Liver (tissue), 9 donors: ENCODE results near the gene ZSCAN12. TPM values are rescaled to one million over a fixed set of nuclear protein-coding genes. Genes with fewer than 3 reads are reported as not detected.
"Not testable (repeated sequence)": the region's sequence is repeated elsewhere in the genome, so short reads cannot be mapped to it uniquely, and the experiment has no call there.

ENCODE experiments used
- DNase-seq: peaks from one replicate; pipeline ENCODE4 v3.0.0-alpha.2; 2017; ENCODE audit warnings: low spot score
- H3K27ac ChIP-seq, 2 donors: one replicate each; pipeline ENCODE4 v1.7.0; 2013; ENCODE audit warnings: inconsistent platforms in 2 of 2, low read length in 2 of 2, control low read depth in 1 of 2, low read depth in 1 of 2, mild to moderate bottlenecking in 1 of 2
- H3K27me3 ChIP-seq, 4 donors: one replicate each; pipeline versions ENCODE4 v1.6.1 to v1.7.0; 2013; ENCODE audit warnings: low read length in 3 of 4, inconsistent platforms in 1 of 4, mild to moderate bottlenecking in 1 of 4, moderate library complexity in 1 of 4; ENCODE audit not compliant: control insufficient read depth in 4 of 4, insufficient read depth in 4 of 4
- H3K36me3 ChIP-seq, 4 donors: one replicate each; pipeline versions ENCODE4 v1.6.1 to v1.7.0; 2013; ENCODE audit warnings: low read length in 3 of 4, mild to moderate bottlenecking in 3 of 4, low read depth in 1 of 4, moderate library complexity in 1 of 4; ENCODE audit not compliant: control insufficient read depth in 4 of 4, insufficient read depth in 3 of 4
- H3K4me1 ChIP-seq, 4 donors: one replicate each; pipeline versions ENCODE4 v1.6.1 to v1.7.0; 2013; ENCODE audit warnings: low read length in 3 of 4, mild to moderate bottlenecking in 3 of 4, moderate library complexity in 1 of 4; ENCODE audit not compliant: control insufficient read depth in 4 of 4, insufficient read depth in 4 of 4
- H3K4me3 ChIP-seq, 3 donors: one replicate each; pipeline versions ENCODE4 v1.6.1 to v1.7.0; 2013; ENCODE audit warnings: low read length in 3 of 3, control low read depth in 1 of 3, low read depth in 1 of 3, mild to moderate bottlenecking in 1 of 3
- H3K9ac ChIP-seq, 2 donors: one replicate each; pipeline ENCODE4 v1.7.0; 2013; ENCODE audit warnings: low read length in 2 of 2, mild to moderate bottlenecking in 2 of 2, moderate library complexity in 2 of 2, control low read depth in 1 of 2, low read depth in 1 of 2
- H3K9me3 ChIP-seq, 4 donors: one replicate each; pipeline versions ENCODE4 v1.6.1 to v1.7.0; 2013; ENCODE audit warnings: low read length in 3 of 4; ENCODE audit not compliant: control insufficient read depth in 4 of 4
- ATF3 ChIP-seq: IDR thresholded peaks from 2 replicates; pipeline ENCODE4 v1.6.1; 2016; ENCODE audit warnings: antibody characterized with exemption
- EGR1 ChIP-seq, 2 donors: IDR thresholded peaks; 2 replicates each; pipeline ENCODE4 v1.6.1; 2016 to 2018; ENCODE audit warnings: antibody characterized with exemption in 2 of 2, low read depth in 2 of 2
- FOXA2 ChIP-seq: IDR thresholded peaks from 2 replicates; pipeline ENCODE4 v1.6.1; 2016; ENCODE audit warnings: antibody characterized with exemption
- GABPA ChIP-seq, 2 donors: IDR thresholded peaks in 1 of 2; conservative IDR thresholded peaks in 1 of 2; 2 replicates each; pipeline ENCODE4 v1.6.1; 2016; ENCODE audit warnings: antibody characterized with exemption in 2 of 2, mild to moderate bottlenecking in 1 of 2, moderate library complexity in 1 of 2
- HNF4A ChIP-seq, 2 donors: conservative IDR thresholded peaks; 2 replicates each; pipeline ENCODE4 v1.6.1; 2016; ENCODE audit warnings: antibody characterized with exemption in 2 of 2, mild to moderate bottlenecking in 2 of 2
- HNF4G ChIP-seq: IDR thresholded peaks from 2 replicates; pipeline ENCODE4 v1.6.1; 2016; ENCODE audit warnings: antibody characterized with exemption
- MAX ChIP-seq: IDR thresholded peaks from 2 replicates; pipeline ENCODE4 v1.6.1; 2016; ENCODE audit warnings: antibody characterized with exemption
- NR2F2 ChIP-seq: IDR thresholded peaks from 2 replicates; pipeline ENCODE4 v1.6.1; 2016; ENCODE audit warnings: antibody characterized with exemption
- TAF1 ChIP-seq: conservative IDR thresholded peaks from 2 replicates; pipeline ENCODE4 v1.6.1; 2016; ENCODE audit warnings: antibody characterized with exemption, mild to moderate bottlenecking
- WGBS: extraction: QIAGEN DNeasy Blood & Tissue Kit; methylation state at CpG from one replicate; pipeline ENCODE4 v1.1.7; 2013; 5-methylcytosine and 5-hydroxymethylcytosine counted together
- polyA plus RNA-seq, 2 donors: library from polyadenylated mRNA; stranded (reverse) in 1 of 2; unstranded in 1 of 2; fragments of 200-250 nt in 1 of 2; fragments of >200 nt in 1 of 2; fragmentation: Nextera tagmentation in 1 of 2; extraction: Ambion mirVana in 1 of 2; gene quantifications; one replicate each; pipeline versions ENCODE4 v1.2.1 to v1.2.3, GENCODE V29; 2013 to 2015
- total RNA-seq, 2 donors: library from RNA; depleted of rRNA; stranded (reverse); fragments of >200 nt; gene quantifications; one replicate each; pipeline ENCODE4 v1.2.3, GENCODE V29; 2014
- TF ChIP-seq, protein P1 (sequence below): IDR thresholded peaks from 2 replicates; pipeline ENCODE4 v1.6.1; 2016; ENCODE audit warnings: antibody characterized with exemption, mild to moderate bottlenecking
- TF ChIP-seq, protein P2 (sequence below): IDR thresholded peaks from 2 replicates; pipeline ENCODE4 v1.6.1; 2016; ENCODE audit warnings: antibody characterized with exemption
- donor health status: healthy.
- donor health status: healthy.
- donor health status: healthy.
- donor health status: healthy.
- donor health status: healthy.

The ZSCAN12 gene
- total and polyA plus RNA-seq, 4 donors = 0.46 to 3.9 (median 2.0) TPM

- TF ChIP-seq, protein P1, sequence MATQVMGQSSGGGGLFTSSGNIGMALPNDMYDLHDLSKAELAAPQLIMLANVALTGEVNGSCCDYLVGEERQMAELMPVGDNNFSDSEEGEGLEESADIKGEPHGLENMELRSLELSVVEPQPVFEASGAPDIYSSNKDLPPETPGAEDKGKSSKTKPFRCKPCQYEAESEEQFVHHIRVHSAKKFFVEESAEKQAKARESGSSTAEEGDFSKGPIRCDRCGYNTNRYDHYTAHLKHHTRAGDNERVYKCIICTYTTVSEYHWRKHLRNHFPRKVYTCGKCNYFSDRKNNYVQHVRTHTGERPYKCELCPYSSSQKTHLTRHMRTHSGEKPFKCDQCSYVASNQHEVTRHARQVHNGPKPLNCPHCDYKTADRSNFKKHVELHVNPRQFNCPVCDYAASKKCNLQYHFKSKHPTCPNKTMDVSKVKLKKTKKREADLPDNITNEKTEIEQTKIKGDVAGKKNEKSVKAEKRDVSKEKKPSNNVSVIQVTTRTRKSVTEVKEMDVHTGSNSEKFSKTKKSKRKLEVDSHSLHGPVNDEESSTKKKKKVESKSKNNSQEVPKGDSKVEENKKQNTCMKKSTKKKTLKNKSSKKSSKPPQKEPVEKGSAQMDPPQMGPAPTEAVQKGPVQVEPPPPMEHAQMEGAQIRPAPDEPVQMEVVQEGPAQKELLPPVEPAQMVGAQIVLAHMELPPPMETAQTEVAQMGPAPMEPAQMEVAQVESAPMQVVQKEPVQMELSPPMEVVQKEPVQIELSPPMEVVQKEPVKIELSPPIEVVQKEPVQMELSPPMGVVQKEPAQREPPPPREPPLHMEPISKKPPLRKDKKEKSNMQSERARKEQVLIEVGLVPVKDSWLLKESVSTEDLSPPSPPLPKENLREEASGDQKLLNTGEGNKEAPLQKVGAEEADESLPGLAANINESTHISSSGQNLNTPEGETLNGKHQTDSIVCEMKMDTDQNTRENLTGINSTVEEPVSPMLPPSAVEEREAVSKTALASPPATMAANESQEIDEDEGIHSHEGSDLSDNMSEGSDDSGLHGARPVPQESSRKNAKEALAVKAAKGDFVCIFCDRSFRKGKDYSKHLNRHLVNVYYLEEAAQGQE = no peak
- TF ChIP-seq FOXA2 (no peak), TAF1 (no peak), NR2F2 (no peak)
Observed at GRCh38 chr6:28369463-28369862, 30.1 kb downstream of the ZSCAN12 start (continued).

GRCh38 chr6:28368522-28368921 lies 31.0 kb downstream of the ZSCAN12 start:
- H3K4me3 ChIP-seq = no peak overlapping the region
- no peak overlapping the region for H3K27ac ChIP-seq
- H3K36me3 ChIP-seq = peaks cover 5 to 18% (median 11%) of the 10 kb centered on the region in 4 donors
- no peaks in the 10 kb centered on the region for H3K4me1 ChIP-seq
- DNase-seq = no peak
- TF ChIP-seq NR2F2 (no peak), HNF4A (conservative IDR thresholded peaks at IDR 0.05) (no peak), EGR1 (IDR thresholded peaks at IDR 0.05; ENCODE audit: low read depth in 2 of 2) (no peak), GABPA (IDR thresholded peaks at IDR 0.05 in 1 of 2, conservative IDR thresholded peaks at IDR 0.05 in 1 of 2) (no peak), ATF3 (no peak), FOXA2 (no peak), HNF4G (no peak), MAX (no peak)
- TF ChIP-seq, protein P2, sequence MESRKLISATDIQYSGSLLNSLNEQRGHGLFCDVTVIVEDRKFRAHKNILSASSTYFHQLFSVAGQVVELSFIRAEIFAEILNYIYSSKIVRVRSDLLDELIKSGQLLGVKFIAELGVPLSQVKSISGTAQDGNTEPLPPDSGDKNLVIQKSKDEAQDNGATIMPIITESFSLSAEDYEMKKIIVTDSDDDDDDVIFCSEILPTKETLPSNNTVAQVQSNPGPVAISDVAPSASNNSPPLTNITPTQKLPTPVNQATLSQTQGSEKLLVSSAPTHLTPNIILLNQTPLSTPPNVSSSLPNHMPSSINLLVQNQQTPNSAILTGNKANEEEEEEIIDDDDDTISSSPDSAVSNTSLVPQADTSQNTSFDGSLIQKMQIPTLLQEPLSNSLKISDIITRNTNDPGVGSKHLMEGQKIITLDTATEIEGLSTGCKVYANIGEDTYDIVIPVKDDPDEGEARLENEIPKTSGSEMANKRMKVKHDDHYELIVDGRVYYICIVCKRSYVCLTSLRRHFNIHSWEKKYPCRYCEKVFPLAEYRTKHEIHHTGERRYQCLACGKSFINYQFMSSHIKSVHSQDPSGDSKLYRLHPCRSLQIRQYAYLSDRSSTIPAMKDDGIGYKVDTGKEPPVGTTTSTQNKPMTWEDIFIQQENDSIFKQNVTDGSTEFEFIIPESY = no peak
- no peak overlapping the region for H3K9ac ChIP-seq
- WGBS = 92% methylated on average over 4 of the region's 4 CpGs
- H3K9me3 ChIP-seq = no peaks in the 10 kb centered on the region
- no peaks in the 10 kb centered on the region for H3K27me3 ChIP-seq

DNA sequence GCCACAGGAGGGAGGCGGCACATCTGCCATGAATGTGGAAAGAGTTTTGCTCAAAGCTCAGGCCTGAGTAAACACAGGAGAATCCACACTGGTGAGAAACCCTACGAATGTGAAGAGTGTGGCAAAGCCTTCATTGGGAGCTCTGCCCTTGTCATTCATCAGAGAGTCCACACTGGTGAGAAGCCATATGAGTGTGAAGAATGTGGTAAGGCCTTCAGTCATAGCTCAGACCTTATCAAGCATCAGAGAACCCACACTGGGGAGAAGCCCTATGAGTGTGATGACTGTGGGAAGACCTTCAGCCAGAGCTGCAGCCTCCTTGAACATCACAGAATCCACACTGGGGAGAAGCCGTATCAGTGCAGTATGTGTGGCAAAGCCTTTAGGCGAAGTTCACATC lies 34.0 kb downstream of the ZSCAN12 start:
- not testable (repeated sequence) for H3K4me1 ChIP-seq, H3K27me3 ChIP-seq, DNase-seq, H3K27ac ChIP-seq, H3K9ac ChIP-seq, H3K9me3 ChIP-seq, H3K4me3 ChIP-seq
- H3K36me3 ChIP-seq = peaks cover 6 to 25% (median 16%) of the 10 kb centered on the region in 4 donors
- WGBS = 96% methylated on average over 4 of the region's 4 CpGs
